LNCaP clone FGC (cell line): ENCODE data around the gene CHMP4B.

Experiments
- DNase-seq: peaks from one replicate; pipeline ENCODE4 v3.0.0-alpha.2; 2011; ENCODE audit warnings: low read depth
- H3K4me3 ChIP-seq: 2 replicates; pipeline ENCODE4 v1.5.1; 2011; ENCODE audit warnings: mild to moderate bottlenecking, low read depth, low read length, control low read depth
- CTCF ChIP-seq: IDR thresholded peaks from 2 replicates; pipeline ENCODE4 v1.5.1; 2012; ENCODE audit warnings: mild to moderate bottlenecking; ENCODE audit not compliant: control insufficient read depth, insufficient read depth; ENCODE audit errors: extremely low read depth

Gene CHMP4B

DNA sequence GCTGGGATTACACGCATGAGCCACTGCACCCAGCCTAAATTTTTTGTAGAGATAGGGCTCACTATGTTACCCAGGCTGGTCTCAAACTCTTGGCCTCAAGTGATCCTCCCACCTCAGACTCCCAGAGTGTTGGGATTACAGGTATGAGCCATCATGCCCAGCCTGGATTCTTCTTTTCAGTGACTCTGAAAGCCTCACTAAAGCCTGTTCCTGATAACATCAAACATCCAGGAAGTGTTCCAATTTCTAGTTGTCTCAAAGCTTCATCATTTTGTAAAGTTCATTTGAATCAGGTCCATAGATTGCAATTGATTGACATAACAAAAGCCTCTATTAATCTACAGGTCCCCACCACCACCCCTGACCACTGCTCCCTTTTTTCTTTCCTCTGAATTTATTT lies 29.2 kb upstream of the CHMP4B start:
- no peak for TF ChIP-seq CTCF

DNA sequence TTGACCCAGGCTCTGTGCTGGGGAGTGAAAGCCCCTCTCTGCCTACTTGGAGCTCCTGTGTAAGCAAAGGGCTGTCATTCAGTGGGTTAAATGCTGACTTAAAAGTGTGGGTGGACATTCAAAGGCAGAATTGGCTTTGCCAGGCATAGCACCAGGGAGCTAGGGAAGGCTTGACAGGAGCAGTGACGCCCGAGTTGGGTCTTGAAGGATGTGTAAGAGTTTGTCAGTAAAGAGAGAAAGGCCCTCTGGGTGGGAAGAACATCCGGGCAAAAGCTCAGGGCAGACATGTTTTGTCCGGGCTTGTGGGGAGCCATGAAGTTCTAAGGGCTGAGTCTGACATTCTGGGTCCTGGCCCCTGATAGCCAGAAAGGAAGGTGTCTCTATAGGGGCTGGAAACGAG lies 27.9 kb upstream of the CHMP4B start:
- no peak for DNase-seq
- no peak overlapping the region for H3K4me3 ChIP-seq
- no peak for TF ChIP-seq CTCF

More for the DNA sequence above, 29.2 kb upstream of the CHMP4B start:
- no peak overlapping the region for H3K4me3 ChIP-seq
- DNase-seq, result peak; percentile 31

- H3K4me3 ChIP-seq, result no peak overlapping the region
- no peak for TF ChIP-seq CTCF
- no peak for DNase-seq
These were observed 27.3 kb upstream of the CHMP4B start for GRCh38 chr20:33783818-33784217.

GRCh38 chr20:33784225-33784624 lies 26.9 kb upstream of the CHMP4B start:
- no peak overlapping the region for H3K4me3 ChIP-seq
- TF ChIP-seq CTCF, result no peak
- no peak for DNase-seq

DNA sequence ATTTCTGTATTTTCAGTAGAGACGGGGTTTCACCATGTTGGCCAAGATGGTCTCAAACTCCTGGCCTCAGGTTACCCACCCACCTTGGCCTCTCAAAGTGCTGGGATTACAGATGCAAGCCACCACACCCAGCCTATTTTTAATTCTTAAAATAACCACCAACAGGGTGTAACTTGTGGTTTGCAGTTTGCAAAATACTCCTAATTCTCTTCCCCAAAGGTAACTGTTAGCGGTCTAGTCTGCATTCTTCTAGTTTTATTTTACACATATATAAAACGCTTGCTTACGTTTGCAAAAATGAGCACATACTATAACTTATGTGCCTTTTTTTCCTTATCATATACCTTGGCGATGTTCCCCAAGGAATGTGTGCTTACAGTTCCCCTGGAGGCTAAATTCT lies 25.6 kb upstream of the CHMP4B start:
- no peak for TF ChIP-seq CTCF
- no peak overlapping the region for H3K4me3 ChIP-seq
- DNase-seq, result no peak

- DNase-seq, result no peak
- TF ChIP-seq CTCF, result no peak
- H3K4me3 ChIP-seq, result no peak overlapping the region
These were observed 23.8 kb upstream of the CHMP4B start for GRCh38 chr20:33787253-33787891.

- H3K4me3 ChIP-seq, result no peak overlapping the region
- no peak for TF ChIP-seq CTCF
- no peak for DNase-seq
These were observed 22.6 kb upstream of the CHMP4B start for GRCh38 chr20:33788351-33789049.
